ENCODE results near the gene CLDN1. TPM values are rescaled to one million over a fixed set of nuclear protein-coding genes. Genes with fewer than 3 reads are reported as not detected.

Gene CLDN1
- total and polyA plus RNA-seq, 2 of the 8 experiments (the other 6 are each of a cell fraction or from before 2014, with no cell fraction given), result 3.1 to 6.1 TPM

- Histone ChIP-seq H3K4me3 (ENCODE audit: extremely low read depth in 1 of 4, insufficient read depth in 2 of 4, low read depth in 3 of 4, low read length in 4 of 4) (no peak overlapping the region), H2BK12ac (ENCODE audit: low read depth, low read length) (no peak overlapping the region), H3K79me1 (ENCODE audit: low read depth, low read length) (no peaks in the 10 kb centered on the region), H2BK120ac (replicated peaks; ENCODE audit: low read depth, low read length) (no peak overlapping the region), H2AK5ac (ENCODE audit: low read depth, low read length) (no peak overlapping the region), H2BK15ac (ENCODE audit: low read length) (no peak overlapping the region), H3K36me3 (ENCODE audit: control insufficient read depth in 2 of 4, insufficient read depth in 4 of 4, low read length in 3 of 4) (no peaks in the 10 kb centered on the region), H3K4me2 (ENCODE audit: insufficient read depth in 1 of 2, low read depth in 2 of 2, low read length in 2 of 2) (no peak overlapping the region), H3K9ac (replicated peaks in 1 of 4; ENCODE audit: extremely low read depth in 1 of 4, low read depth in 3 of 4, low read length in 3 of 4) (no peak overlapping the region), H3K4ac (replicated peaks; ENCODE audit: insufficient read length, low read depth, low read length) (no peak overlapping the region), H3K14ac (ENCODE audit: insufficient read length) (no peak overlapping the region), H2BK20ac (ENCODE audit: low read length) (no peak overlapping the region), H2AFZ (ENCODE audit: low read length) (no peak overlapping the region), H3K27me3 (replicated peaks in 1 of 4; ENCODE audit: control insufficient read depth in 3 of 4, extremely low read depth in 1 of 4, insufficient read depth in 3 of 4, low read length in 3 of 4) (no peaks in the 10 kb centered on the region), H3K56ac (replicated peaks; ENCODE audit: insufficient read length, low read depth, low read length) (no peak overlapping the region), H3K23me2 (ENCODE audit: low read depth, low read length) (no peaks in the 10 kb centered on the region), H3K18ac (ENCODE audit: extremely low read depth, low read length) (no peak overlapping the region), H2BK5ac (ENCODE audit: low read depth, low read length) (no peak overlapping the region), H3K79me2 (ENCODE audit: control insufficient read depth in 1 of 2, insufficient read depth in 2 of 2, low read length in 2 of 2) (no peaks in the 10 kb centered on the region), H4K5ac (ENCODE audit: insufficient read length, low read depth, low read length) (no peak overlapping the region), H3K27ac (ENCODE audit: low read depth, low read length) (no peak overlapping the region), H3K23ac (ENCODE audit: insufficient read length) (no peak overlapping the region), H3K4me1 (replicated peaks in 1 of 4; ENCODE audit: control insufficient read depth in 3 of 4, insufficient read depth in 4 of 4, low read length in 3 of 4) (no peaks in the 10 kb centered on the region), H4K91ac (replicated peaks; ENCODE audit: insufficient read length, low read length) (no peak overlapping the region), H4K20me1 (replicated peaks in 1 of 2; ENCODE audit: control insufficient read depth in 1 of 2, insufficient read depth in 2 of 2, low read length in 2 of 2) (no peaks in the 10 kb centered on the region), H4K8ac (ENCODE audit: extremely low read depth, insufficient read depth, low read length) (no peak overlapping the region), H3K9me3 (ENCODE audit: insufficient read depth in 2 of 2, low read depth in 1 of 2, low read length in 1 of 2) (no peaks in the 10 kb centered on the region)
- WGBS, 2 experiments (ENCODE audit: extremely low coverage in 1 of 2, insufficient coverage in 1 of 2, insufficient read length in 1 of 2, insufficient replicate concordance in 2 of 2, low coverage in 1 of 2, low lambda C conversion rate in 2 of 2, missing lambda C conversion rate in 1 of 2), result 89% methylated on average over 1 of the region's 1 CpG; no CpG with 5 or more reads in 1 of the 2 experiments
- ChIA-PET CTCF (ENCODE audit: partially characterized antibody) (interaction anchor here (0.6 kb wide), 1 partner anchor 185 kb away, joined by 3 read pairs; no protein-coding TSS in a partner anchor), POLR2A (ENCODE audit: partially characterized antibody) (no interaction called here)
- TF ChIP-seq CTBP2 (IDR thresholded peaks at IDR 0.05; ENCODE audit: borderline replicate concordance, insufficient read depth, insufficient read length, low read length) (no peak), MAFK (IDR thresholded peaks at IDR 0.05; ENCODE audit: low read depth, low read length) (peak; percentile 93)
- DNase-seq (ENCODE audit: low read depth in 1 of 2, low spot score in 2 of 2) (no peak), FAIRE-seq (no peak)
These were observed 30.7 kb upstream of the CLDN1 start for GRCh38 chr3:190352861-190353457.

Data from H1 (cell line).